ENCODE data around the gene LRRC51.

Gene LRRC51

GRCh38 chr11:72080326-72081183, at the start of gene LRRC51, which contains the start of gene NUMA1:
TSS of gene LRRC51 (plus strand) at chr11:72080850. CDS start at chr11:72089084, 8,234 bp downstream.
TSS of gene NUMA1 (minus strand) at chr11:72080542. CDS start at chr11:72035943, 44,599 bp downstream.
- ATAC-seq (peak; percentile 96), DNase-seq (peak; percentile 98)

GRCh38 chr11:72036687-72037086, 44.0 kb upstream of the LRRC51 start:
- ATAC-seq = no peak
- DNase-seq = no peak

- ATAC-seq = no peak
- no peak for DNase-seq
These were observed 42.9 kb upstream of the LRRC51 start for GRCh38 chr11:72037554-72038311.

- ATAC-seq = no peak
- DNase-seq = no peak
These were observed 42.2 kb upstream of the LRRC51 start for GRCh38 chr11:72038491-72038890.

GRCh38 chr11:72039031-72039855, 41.4 kb upstream of the LRRC51 start:
- ATAC-seq (no peak), DNase-seq (peak; percentile 13)

GRCh38 chr11:72039856-72040401, 40.7 kb upstream of the LRRC51 start:
- DNase-seq = peak; percentile 12
- no peak for ATAC-seq

GRCh38 chr11:72040491-72041363, 39.9 kb upstream of the LRRC51 start:
- ATAC-seq (peak; percentile 61), DNase-seq (peak; percentile 81)

- ATAC-seq (peak; percentile 51), DNase-seq (peak; percentile 37)
These were observed 39.1 kb upstream of the LRRC51 start for GRCh38 chr11:72041364-72042063.

GRCh38 chr11:72042064-72042745, 38.4 kb upstream of the LRRC51 start:
- ATAC-seq = no peak

GRCh38 chr11:72045849-72046248, 34.8 kb upstream of the LRRC51 start:
- DNase-seq (no peak), ATAC-seq (no peak)

More at GRCh38 chr11:72042064-72042745, 38.4 kb upstream of the LRRC51 start:
- DNase-seq = no peak

- ATAC-seq = no peak
- no peak for DNase-seq
These were observed 31.7 kb upstream of the LRRC51 start for GRCh38 chr11:72048766-72049460.

GRCh38 chr11:72058416-72059034, 22.1 kb upstream of the LRRC51 start:
- no peak for ATAC-seq

GRCh38 chr11:72061739-72062396, 18.8 kb upstream of the LRRC51 start:
- no peak for DNase-seq
- ATAC-seq = no peak

More at GRCh38 chr11:72058416-72059034, 22.1 kb upstream of the LRRC51 start:
- DNase-seq = no peak

GRCh38 chr11:72066855-72067254, 13.8 kb upstream of the LRRC51 start:
- DNase-seq (no peak), ATAC-seq (no peak)

- no peak for ATAC-seq
These were observed 13.4 kb upstream of the LRRC51 start for GRCh38 chr11:72067266-72067665.

GRCh38 chr11:72067676-72068075, 13.0 kb upstream of the LRRC51 start:
- no peak for ATAC-seq
- DNase-seq = no peak

More at GRCh38 chr11:72067266-72067665, 13.4 kb upstream of the LRRC51 start:
- DNase-seq = no peak

GRCh38 chr11:72069200-72069599, 11.4 kb upstream of the LRRC51 start:
- ATAC-seq (no peak), DNase-seq (no peak)

GRCh38 chr11:72069787-72070251, 10.8 kb upstream of the LRRC51 start:
- DNase-seq (peak; percentile 20), ATAC-seq (peak; percentile 43)

Measured in stimulated activated naive CD8-positive, alpha-beta T cell treated with anti-CD3 and anti-CD28 coated beads, Interleukin-15, Interleukin-2, amounts not matched to agents 100 U/mL and 50 U/mL, for 24 hours (primary cell).